Endothelial cell of umbilical vein (primary cell): Measurements from ENCODE around the gene CHD9. TPM values are rescaled to one million over a fixed set of nuclear protein-coding genes. Genes with fewer than 3 reads are reported as not detected.

Source experiments
- BruUV-seq: library from RNA; stranded (reverse); fragments of 400-500 nt; replicated peaks from 2 replicates; lab custom pipeline; 2021; lab: Mats Ljungman, UMichigan
- CTCF ChIA-PET: fragments of 300-600, 350-600 bp; sonication (Branson Sonifier 250); formaldehyde crosslinking; loops from one replicate; lab custom pipeline; 2021; ENCODE audit warnings: antibody characterized with exemption, inconsistent platforms; lab: Charles Lee
- POLR2A ChIA-PET: fragments of 300-600, 350-600 bp; sonication (Branson Sonifier 250); formaldehyde crosslinking; loops from one replicate; lab custom pipeline; 2021; ENCODE audit warnings: antibody characterized with exemption, inconsistent platforms; lab: Charles Lee
- DNase-seq: peaks from one replicate; pipeline ENCODE4 v3.0.0-alpha.2; 2011; ENCODE audit warnings: low read depth, low spot score
- FAIRE-seq: peaks from 2 replicates; lab custom pipeline; 2011; peaks lifted over from hg19 to GRCh38; lab: Jason Lieb, UNC
- H2AFZ ChIP-seq: 2 replicates; pipeline ENCODE4 v1.6.0; 2012; ENCODE audit warnings: low read depth, low read length, control low read depth, inconsistent platforms
- H3K27ac ChIP-seq: 2 replicates; pipeline ENCODE4 v1.5.1; 2011; ENCODE audit warnings: low read depth, mild to moderate bottlenecking, control low read depth, low read length, moderate library complexity; ENCODE audit not compliant: insufficient read depth
- H3K27me3 ChIP-seq, 2 experiments: 2 replicates each; pipeline versions ENCODE4 v1.6.0 to v1.6.1; 2011; ENCODE audit warnings: low read length in 2 of 2, mixed read lengths in 1 of 2; ENCODE audit not compliant: control insufficient read depth in 2 of 2, insufficient read depth in 2 of 2
- H3K36me3 ChIP-seq, 2 experiments: 2 replicates in 1 of 2; 3 replicates in 1 of 2; pipeline ENCODE4 v1.5.1; 2011; ENCODE audit warnings: low read length in 2 of 2, mild to moderate bottlenecking in 1 of 2, moderate library complexity in 1 of 2; ENCODE audit not compliant: control insufficient read depth in 2 of 2, insufficient read depth in 2 of 2; ENCODE audit errors: extremely low read depth in 1 of 2
- H3K4me1 ChIP-seq: 3 replicates; pipeline ENCODE4 v1.5.1; 2011; ENCODE audit warnings: mild to moderate bottlenecking, low read length; ENCODE audit not compliant: control insufficient read depth, insufficient read depth; ENCODE audit errors: extremely low read depth
- H3K4me2 ChIP-seq: 2 replicates; pipeline ENCODE4 v1.6.1; 2011; ENCODE audit warnings: low read length, control low read depth, mixed read lengths; ENCODE audit not compliant: insufficient read depth
- H3K4me3 ChIP-seq, 3 experiments: fragments of 200-600 bp in 1 of 3; sonication (generic), shearing (Covaris generic) in 1 of 3; replicated peaks in 1 of 3; 2 replicates each; pipeline ENCODE4 v1.5.1; 2011 to 2016; ENCODE audit warnings: control low read depth in 3 of 3, low read length in 3 of 3, mild to moderate bottlenecking in 2 of 3, inconsistent platforms in 1 of 3, low read depth in 1 of 3, moderate library complexity in 1 of 3; ENCODE audit not compliant: insufficient read depth in 1 of 3
- H3K79me2 ChIP-seq: 2 replicates; pipeline ENCODE4 v1.6.0; 2012; ENCODE audit warnings: low read length, inconsistent platforms; ENCODE audit not compliant: control insufficient read depth, insufficient read depth
- H3K9ac ChIP-seq: replicated peaks from 2 replicates; pipeline ENCODE3; 2011; ENCODE audit warnings: low read length, control low read depth; ENCODE audit not compliant: insufficient read depth; ENCODE audit errors: extremely low read depth
- H3K9me1 ChIP-seq: replicated peaks from 3 replicates; pipeline ENCODE4 v1.6.0; 2011; ENCODE audit warnings: mild to moderate bottlenecking, low read length; ENCODE audit not compliant: control insufficient read depth, insufficient read depth; ENCODE audit errors: extremely low read depth
- H3K9me3 ChIP-seq: replicated peaks from 2 replicates; pipeline ENCODE4 v1.5.1; 2012; ENCODE audit warnings: low read length, inconsistent platforms; ENCODE audit not compliant: control insufficient read depth, insufficient read depth
- H4K20me1 ChIP-seq: replicated peaks from 2 replicates; pipeline ENCODE3; 2011; ENCODE audit warnings: mild to moderate bottlenecking, low read length; ENCODE audit not compliant: control insufficient read depth, insufficient read depth; ENCODE audit errors: extremely low read depth
- CTCF ChIP-seq, 2 donors: IDR thresholded peaks; 1 replicate in 1 of 2; 2 replicates in 1 of 2; pipeline ENCODE4 v1.5.1; 2011; ENCODE audit warnings: low read length in 2 of 2, mild to moderate bottlenecking in 2 of 2, moderate library complexity in 2 of 2, control low read depth in 1 of 2, inconsistent platforms in 1 of 2, low read depth in 1 of 2; ENCODE audit not compliant: insufficient read depth in 1 of 2; ENCODE audit errors: extremely low read depth in 1 of 2
- EZH2 ChIP-seq: IDR thresholded peaks from 2 replicates; pipeline ENCODE4 v1.6.1; 2012; ENCODE audit warnings: borderline replicate concordance, low read depth, mild to moderate bottlenecking, moderate library complexity, low read length, inconsistent platforms; ENCODE audit not compliant: severe bottlenecking
- FOS ChIP-seq: IDR thresholded peaks from 2 replicates; pipeline ENCODE4 v1.6.1; 2011; ENCODE audit warnings: mild to moderate bottlenecking, low read length, moderate library complexity, borderline replicate concordance; ENCODE audit not compliant: insufficient read depth
- GATA2 ChIP-seq: IDR thresholded peaks from 2 replicates; pipeline ENCODE4 v1.7.0; 2011; ENCODE audit warnings: low read depth, mild to moderate bottlenecking, moderate library complexity, mixed read lengths, low read length; ENCODE audit not compliant: insufficient read length, insufficient read depth
- JUN ChIP-seq: IDR thresholded peaks from 2 replicates; pipeline ENCODE4 v1.6.1; 2011; ENCODE audit warnings: borderline replicate concordance, low read depth; ENCODE audit not compliant: insufficient read length, insufficient read depth
- MAX ChIP-seq: IDR thresholded peaks from 2 replicates; pipeline ENCODE4 v1.6.1; 2011; ENCODE audit not compliant: insufficient read depth, insufficient read length
- MYC ChIP-seq: IDR thresholded peaks from one replicate; pipeline ENCODE4 v1.6.1; 2011; ENCODE audit warnings: mild to moderate bottlenecking, low read depth, low read length
- POLR2A ChIP-seq: IDR thresholded peaks from 2 replicates; pipeline ENCODE4 v1.6.1; 2012; ENCODE audit warnings: low read depth, mild to moderate bottlenecking, control low read depth, low read length
- POLR2AphosphoS5 ChIP-seq: IDR thresholded peaks from 2 replicates; pipeline ENCODE4 v1.6.1; 2012; ENCODE audit warnings: low read depth, mild to moderate bottlenecking, control low read depth, low read length, moderate library complexity; ENCODE audit not compliant: insufficient read depth
- dilution Hi-C: fragments of 300-500 bp; cut with MboI; formaldehyde crosslinking; loops from one replicate; pipeline ENCODE4 v1.15.0; 2019; ENCODE audit warnings: low sequenced_read_pairs; ENCODE audit not compliant: extremely low pct_ligation_motif_present
- intact Hi-C: fragments of 100-400 bp; cut with micrococcal nuclease; formaldehyde crosslinking; loops from one replicate; pipeline ENCODE4 v1.10.0; 2022
- polyA plus RNA-seq, 4 experiments: library from polyadenylated mRNA; depleted of rRNA in 3 of 4; stranded (reverse) in 3 of 4; unstranded in 1 of 4; fragments of >200 nt; gene quantifications; 2 replicates each; pipeline versions ENCODE4 v1.2.1 to v1.2.3, GENCODE V29; 2011 to 2012; ENCODE audit warnings: missing spikeins in 1 of 4
- total RNA-seq: library from RNA; stranded (reverse); gene quantifications from 2 replicates; pipeline ENCODE4 v1.2.3, GENCODE V29; 2021

The CHD9 gene
- total and polyA plus RNA-seq, 2 donors (not counting 3 experiments of a cell fraction or from before 2014, with no cell fraction given), result 9.9 to 59.2 TPM

GRCh38 chr16:53103811-53104210 is 49.0 kb downstream of the CHD9 start:
- Histone ChIP-seq H3K27ac (no peak overlapping the region), H3K4me2 (no peak overlapping the region), H2AFZ (no peak overlapping the region), H3K79me2 (peaks cover 3% of the 10 kb centered on the region), H3K4me3 (no peak overlapping the region), H3K9me3 (no peaks in the 10 kb centered on the region), H3K9me1 (no peaks in the 10 kb centered on the region), H3K36me3 (no peaks in the 10 kb centered on the region), H3K27me3 (no peaks in the 10 kb centered on the region), H3K9ac (no peak overlapping the region), H4K20me1 (no peaks in the 10 kb centered on the region), H3K4me1 (peaks cover 22% of the 10 kb centered on the region)
- ChIA-PET POLR2A (interaction anchor here (1.1 kb wide), 1 partner anchor 49 kb away, joined by 4 read pairs; the partner anchor contains the start of gene CHD9), CTCF (interaction anchor here (1.0 to 2.1 kb wide), 5 partner anchors 10 to 117 kb away, joined by 3 to 7 read pairs (median 4); partner anchors contain the start of gene CHD9)
- dilution Hi-C loops, result no loop called here
- no peak for DNase-seq
- no TSS peak for BruUV-seq
- peak; percentile 12 for FAIRE-seq
- intact Hi-C loops, result no loop called here
- TF ChIP-seq MAX, result no peak
- TF ChIP-seq JUN, result no peak
- no peak for TF ChIP-seq GATA2

GRCh38 chr16:53105565-53105964 is 50.8 kb downstream of the CHD9 start:
- no peak for TF ChIP-seq FOS
- TF ChIP-seq MAX, result no peak
- no peak for TF ChIP-seq CTCF (IDR thresholded peaks at IDR 0.05; ENCODE audit: extremely low read depth in 1 of 2, insufficient read depth in 1 of 2, low read depth in 1 of 2, low read length in 2 of 2)
- no peak for TF ChIP-seq GATA2
- TF ChIP-seq JUN, result no peak
- TF ChIP-seq POLR2AphosphoS5, result no peak
- no peak for TF ChIP-seq EZH2
- no peak for TF ChIP-seq MYC
- TF ChIP-seq POLR2A, result no peak
- Histone ChIP-seq H3K9ac (no peak overlapping the region), H3K4me1 (peaks cover 4% of the 10 kb centered on the region), H3K4me2 (no peak overlapping the region), H3K27ac (no peak overlapping the region), H3K4me3 (no peak overlapping the region), H3K27me3 (no peaks in the 10 kb centered on the region), H2AFZ (no peak overlapping the region), H3K9me3 (no peaks in the 10 kb centered on the region), H3K79me2 (peaks cover 3% of the 10 kb centered on the region), H4K20me1 (no peaks in the 10 kb centered on the region), H3K9me1 (no peaks in the 10 kb centered on the region), H3K36me3 (no peaks in the 10 kb centered on the region)
- intact Hi-C loops (no loop called here), dilution Hi-C loops (no loop called here)
- DNase-seq (no peak), FAIRE-seq (no peak)
- ChIA-PET POLR2A (no interaction called here), CTCF (no interaction called here)
- no TSS peak for BruUV-seq
